HL-60 (cell line): ENCODE results near the gene SNTG2.

Source experiments
- CTCF ChIP-seq: IDR thresholded peaks from one replicate; pipeline ENCODE4 v1.5.1; 2011; ENCODE audit warnings: low read length, control low read depth, inconsistent platforms; ENCODE audit not compliant: insufficient read depth
- SPI1 ChIP-seq: IDR thresholded peaks from 2 replicates; pipeline ENCODE4 v1.6.1; 2012; ENCODE audit warnings: low read depth, mild to moderate bottlenecking, borderline replicate concordance

GRCh38 chr2:1150724-1151511, 200.3 kb downstream of the SNTG2 start:
- TF ChIP-seq CTCF (no peak), SPI1 (no peak)
